ENCODE data around the gene DMAC1. TPM values are rescaled to one million over a fixed set of nuclear protein-coding genes. Genes with fewer than 3 reads are reported as not detected.

Gene DMAC1, protein sequence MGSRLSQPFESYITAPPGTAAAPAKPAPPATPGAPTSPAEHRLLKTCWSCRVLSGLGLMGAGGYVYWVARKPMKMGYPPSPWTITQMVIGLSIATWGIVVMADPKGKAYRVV
- total RNA-seq (54.9 TPM), polyA plus RNA-seq (ENCODE audit: insufficient read depth, low read depth, low replicate concordance) (159 TPM)
- long read RNA-seq, donor 1, transcript DMAC1-201 (2 exons, 2,755 nt), result major isoform, 98 of 113 reads
- long read RNA-seq, donor 1, partial matches to known transcripts, result 0 of 113 reads
- long read RNA-seq, donor 1, other reads (novel, unspliced or antisense), result 15 of 113 reads
- long read RNA-seq, donor 2, transcript DMAC1-201 (2 exons, 2,755 nt), result major isoform, 124 of 137 reads
- long read RNA-seq, donor 2, partial matches to known transcripts, result 0 of 137 reads
- long read RNA-seq, donor 2, other reads (novel, unspliced or antisense), result 13 of 137 reads
- long read RNA-seq, donor 3, transcript DMAC1-201 (2 exons, 2,755 nt), result major isoform, 142 of 185 reads
- long read RNA-seq, donor 3, partial matches to known transcripts, result 18 of 185 reads
- long read RNA-seq, donor 3, other reads (novel, unspliced or antisense), result 25 of 185 reads
- long read RNA-seq, donor 4, transcript DMAC1-201 (2 exons, 2,755 nt), result major isoform, 57 of 76 reads
- long read RNA-seq, donor 4, partial matches to known transcripts, result 14 of 76 reads
- long read RNA-seq, donor 4, other reads (novel, unspliced or antisense), result 5 of 76 reads
- long read RNA-seq, donor 5, transcript DMAC1-201 (2 exons, 2,755 nt), result major isoform, 12 of 12 reads
- long read RNA-seq, donor 5, partial matches to known transcripts, result 0 of 12 reads
- long read RNA-seq, donor 5, other reads (novel, unspliced or antisense), result 0 of 12 reads
- long read RNA-seq, donor 6, transcript DMAC1-201 (2 exons, 2,755 nt), result major isoform, 235 of 329 reads
- long read RNA-seq, donor 6, partial matches to known transcripts, result 54 of 329 reads
- long read RNA-seq, donor 6, other reads (novel, unspliced or antisense), result 40 of 329 reads
- long read RNA-seq, donor 7, transcript DMAC1-201 (2 exons, 2,755 nt), result major isoform, 35 of 48 reads
- long read RNA-seq, donor 7, partial matches to known transcripts, result 9 of 48 reads
- long read RNA-seq, donor 7, other reads (novel, unspliced or antisense), result 4 of 48 reads
- long read RNA-seq, donor 8, transcript DMAC1-201 (2 exons, 2,755 nt), result major isoform, 147 of 159 reads
- long read RNA-seq, donor 8, partial matches to known transcripts, result 7 of 159 reads
- long read RNA-seq, donor 8, other reads (novel, unspliced or antisense), result 5 of 159 reads
- long read RNA-seq, donor 9, transcript DMAC1-201 (2 exons, 2,755 nt), result major isoform, 102 of 118 reads
- long read RNA-seq, donor 9, partial matches to known transcripts, result 0 of 118 reads
- long read RNA-seq, donor 9, other reads (novel, unspliced or antisense), result 16 of 118 reads
- long read RNA-seq, donor 10, transcript DMAC1-201 (2 exons, 2,755 nt), result major isoform, 100 of 113 reads
- long read RNA-seq, donor 10, partial matches to known transcripts, result 0 of 113 reads
- long read RNA-seq, donor 10, other reads (novel, unspliced or antisense), result 13 of 113 reads

DNA sequence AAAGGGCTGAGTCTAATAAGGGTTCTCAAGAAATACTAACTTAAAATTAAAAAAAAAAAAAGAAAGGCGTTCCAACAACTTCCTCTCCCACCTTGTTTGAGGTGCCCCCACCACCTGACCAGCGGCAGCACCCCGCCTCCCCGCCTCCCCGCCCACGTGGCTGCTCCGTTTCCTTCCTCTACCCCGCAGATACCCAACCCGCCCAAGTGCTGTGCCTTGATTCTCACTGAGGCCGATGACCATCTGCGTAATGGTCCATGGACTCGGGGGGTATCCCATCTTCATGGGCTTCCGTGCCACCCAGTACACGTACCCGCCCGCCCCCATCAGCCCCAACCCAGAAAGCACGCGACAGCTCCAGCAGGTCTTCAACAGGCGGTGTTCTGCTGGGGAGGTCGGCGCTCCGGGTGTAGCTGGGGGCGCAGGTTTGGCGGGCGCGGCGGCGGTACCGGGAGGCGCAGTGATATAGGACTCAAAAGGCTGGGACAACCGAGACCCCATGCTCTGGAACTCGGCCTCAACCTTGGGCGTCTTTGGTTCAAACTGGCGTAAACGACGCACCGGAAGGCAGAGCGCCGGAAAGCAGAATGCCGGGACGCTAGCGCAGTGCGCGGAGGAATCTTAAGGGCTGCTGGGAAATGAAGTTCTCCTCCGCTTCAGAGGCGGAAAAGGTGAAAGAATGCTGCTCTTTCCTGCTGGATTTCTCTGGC lies at the start of gene DMAC1:
TSS of gene DMAC1 (minus strand) at position 545 of the 710 bp plus-strand sequence. CDS start at position 501, 44 bp downstream.
- Histone ChIP-seq H3K9me3 (ENCODE audit: control insufficient read depth in 2 of 3, insufficient read depth in 1 of 3, low read length in 3 of 3) (no peaks in the 10 kb centered on the region), H3K27me3 (ENCODE audit: control insufficient read depth, insufficient read depth, low read length) (no peaks in the 10 kb centered on the region), H3K4me3 (ENCODE audit: low read length in 3 of 3) (peak within 1 kb of the TSS; percentile 46 to 64 (median 64)), H3K9ac (ENCODE audit: low read length in 3 of 3) (peak within 1 kb of the TSS; percentile 60 to 75 (median 67)), H3K27ac (ENCODE audit: low read depth in 2 of 2, low read length in 2 of 2) (peak within 1 kb of the TSS; percentile 78 to 85), H3K36me3 (ENCODE audit: control insufficient read depth in 2 of 3, insufficient read depth in 3 of 3, low read length in 3 of 3) (peaks cover 0 to 13% (median 0%) of the 10 kb centered on the region in 3 donors), H3K4me1 (ENCODE audit: control insufficient read depth in 2 of 3, insufficient read depth in 2 of 3, low read depth in 1 of 3, low read length in 3 of 3) (peaks cover 0 to 6% (median 0%) of the 10 kb centered on the region in 3 donors)
- TF ChIP-seq, protein P1, sequence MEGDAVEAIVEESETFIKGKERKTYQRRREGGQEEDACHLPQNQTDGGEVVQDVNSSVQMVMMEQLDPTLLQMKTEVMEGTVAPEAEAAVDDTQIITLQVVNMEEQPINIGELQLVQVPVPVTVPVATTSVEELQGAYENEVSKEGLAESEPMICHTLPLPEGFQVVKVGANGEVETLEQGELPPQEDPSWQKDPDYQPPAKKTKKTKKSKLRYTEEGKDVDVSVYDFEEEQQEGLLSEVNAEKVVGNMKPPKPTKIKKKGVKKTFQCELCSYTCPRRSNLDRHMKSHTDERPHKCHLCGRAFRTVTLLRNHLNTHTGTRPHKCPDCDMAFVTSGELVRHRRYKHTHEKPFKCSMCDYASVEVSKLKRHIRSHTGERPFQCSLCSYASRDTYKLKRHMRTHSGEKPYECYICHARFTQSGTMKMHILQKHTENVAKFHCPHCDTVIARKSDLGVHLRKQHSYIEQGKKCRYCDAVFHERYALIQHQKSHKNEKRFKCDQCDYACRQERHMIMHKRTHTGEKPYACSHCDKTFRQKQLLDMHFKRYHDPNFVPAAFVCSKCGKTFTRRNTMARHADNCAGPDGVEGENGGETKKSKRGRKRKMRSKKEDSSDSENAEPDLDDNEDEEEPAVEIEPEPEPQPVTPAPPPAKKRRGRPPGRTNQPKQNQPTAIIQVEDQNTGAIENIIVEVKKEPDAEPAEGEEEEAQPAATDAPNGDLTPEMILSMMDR (IDR thresholded peaks at IDR 0.05; ENCODE audit: borderline replicate concordance, extremely low read depth, insufficient read depth), result no peak
- DNase-seq (peak; percentile 84 to 95 (median 90)), FAIRE-seq (no peak)
- intact Hi-C loops (cut with DNase I), result no loop called here

DNA sequence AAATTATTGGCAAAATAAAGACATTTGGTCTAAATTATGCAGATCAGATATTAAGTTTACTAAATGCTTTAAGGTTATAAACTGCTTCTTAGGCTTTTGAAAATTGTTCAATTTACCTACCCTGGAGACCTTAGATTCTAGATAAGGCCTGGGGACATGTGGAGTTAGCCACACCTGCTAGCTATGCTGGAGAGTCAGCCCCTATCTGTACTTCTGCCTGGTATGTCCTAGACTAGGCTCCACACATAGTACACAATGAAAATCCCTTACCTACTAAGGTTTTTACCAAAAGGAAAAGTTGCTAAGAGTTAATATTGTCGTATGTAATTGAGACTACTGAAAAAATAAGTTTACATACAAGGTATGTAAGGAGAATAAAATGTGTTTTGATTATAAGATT lies 49.8 kb upstream of the DMAC1 start:
- no peak for FAIRE-seq
- intact Hi-C loops (cut with DNase I), result no loop called here

More for the DNA sequence above, 49.8 kb upstream of the DMAC1 start:
- no peak for DNase-seq
- Histone ChIP-seq H3K9ac (ENCODE audit: low read length in 3 of 3) (no peak overlapping the region), H3K27me3 (ENCODE audit: control insufficient read depth, insufficient read depth, low read length) (no peaks in the 10 kb centered on the region), H3K4me3 (ENCODE audit: low read length in 3 of 3) (no peak overlapping the region), H3K27ac (ENCODE audit: low read depth in 2 of 2, low read length in 2 of 2) (no peak overlapping the region), H3K4me1 (ENCODE audit: control insufficient read depth in 2 of 3, insufficient read depth in 2 of 3, low read depth in 1 of 3, low read length in 3 of 3) (no peaks in the 10 kb centered on the region), H3K36me3 (ENCODE audit: control insufficient read depth in 2 of 3, insufficient read depth in 3 of 3, low read length in 3 of 3) (no peaks in the 10 kb centered on the region), H3K9me3 (ENCODE audit: control insufficient read depth in 2 of 3, insufficient read depth in 1 of 3, low read length in 3 of 3) (no peaks in the 10 kb centered on the region)
- TF ChIP-seq, protein P1 (IDR thresholded peaks at IDR 0.05; ENCODE audit: borderline replicate concordance, extremely low read depth, insufficient read depth), result no peak
